GM21447 (cell line): ENCODE data around the gene CACNA1H.

Source experiments
- ATAC-seq: cut with Tn5 transposase; IDR thresholded peaks from one replicate; pipeline ENCODE4 v1.9.1; 2021; ENCODE audit not compliant: unreplicated experiment

The CACNA1H gene

GRCh38 chr16:1210461-1210860 lies 57.6 kb downstream of the CACNA1H start:
- no peak for ATAC-seq

GRCh38 chr16:1211451-1212268 lies 58.8 kb downstream of the CACNA1H start:
- ATAC-seq = no peak

GRCh38 chr16:1212616-1213194 lies 59.8 kb downstream of the CACNA1H start:
- ATAC-seq = no peak

DNA sequence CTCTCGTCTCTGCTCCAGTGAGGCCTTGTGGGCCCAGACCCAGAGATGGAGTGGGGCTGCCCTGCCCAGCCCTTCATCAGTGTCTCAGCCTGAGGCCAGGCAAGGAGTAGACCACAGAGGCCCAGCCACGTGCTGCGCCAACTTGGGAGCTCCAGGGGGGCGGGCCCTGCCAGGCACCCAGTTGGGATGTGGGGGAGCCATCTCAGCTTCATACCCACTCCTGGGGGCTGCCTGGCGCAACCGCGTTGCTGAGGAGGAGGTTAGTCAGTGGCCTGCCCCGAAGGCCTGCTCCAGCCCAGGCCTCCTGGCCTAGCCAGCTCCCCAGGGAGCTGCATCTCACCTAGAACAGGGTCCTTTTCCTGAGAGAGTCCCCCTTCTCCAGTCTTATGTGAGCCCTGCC lies 60.3 kb downstream of the CACNA1H start:
- ATAC-seq = no peak

GRCh38 chr16:1213796-1214372 lies 61.0 kb downstream of the CACNA1H start:
- ATAC-seq = no peak

- no peak for ATAC-seq
These were observed 61.8 kb downstream of the CACNA1H start for GRCh38 chr16:1214719-1215118.

- ATAC-seq = no peak
These were observed 62.8 kb downstream of the CACNA1H start for GRCh38 chr16:1215574-1216295.

- ATAC-seq = no peak
These were observed 63.4 kb downstream of the CACNA1H start for GRCh38 chr16:1216296-1216619.

DNA sequence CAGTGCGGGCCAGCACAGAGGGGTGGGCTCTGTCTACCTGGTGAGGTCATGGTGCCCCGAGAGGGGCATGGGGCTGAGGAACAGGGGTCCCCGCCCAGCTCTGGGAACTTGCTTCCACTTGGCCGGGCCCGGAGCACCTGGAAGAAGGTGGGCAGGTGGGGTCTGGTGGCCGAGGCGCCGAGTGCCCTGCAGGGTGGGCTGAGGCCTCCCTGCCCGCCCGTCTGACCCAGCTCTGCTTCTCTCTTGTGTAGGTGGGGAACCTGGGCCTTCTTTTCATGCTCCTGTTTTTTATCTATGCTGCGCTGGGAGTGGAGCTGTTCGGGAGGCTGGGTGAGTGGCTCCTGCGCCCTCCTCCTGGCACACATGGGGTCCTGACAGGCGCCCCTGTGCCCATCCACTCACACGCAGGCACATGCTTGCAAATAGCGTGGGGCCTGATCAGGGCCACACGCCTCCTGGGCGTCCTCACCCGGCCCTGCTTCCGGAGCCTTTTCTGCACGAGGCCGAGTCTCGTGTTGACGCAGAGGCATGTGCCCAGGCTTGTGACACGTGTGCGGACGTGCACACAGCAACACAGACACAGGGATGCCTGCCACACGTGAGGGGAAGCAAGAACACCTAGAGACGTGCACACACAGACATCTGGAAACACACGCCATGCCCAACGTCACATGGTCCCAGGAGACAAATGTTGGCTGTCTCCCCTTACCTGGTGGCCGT lies 63.9 kb downstream of the CACNA1H start:
- ATAC-seq = no peak

GRCh38 chr16:1217526-1217925 lies 64.6 kb downstream of the CACNA1H start:
- no peak for ATAC-seq

GRCh38 chr16:1218061-1218929 lies 65.4 kb downstream of the CACNA1H start:
- ATAC-seq = no peak

- ATAC-seq = no peak
These were observed 66.2 kb downstream of the CACNA1H start for GRCh38 chr16:1218930-1219611.

DNA sequence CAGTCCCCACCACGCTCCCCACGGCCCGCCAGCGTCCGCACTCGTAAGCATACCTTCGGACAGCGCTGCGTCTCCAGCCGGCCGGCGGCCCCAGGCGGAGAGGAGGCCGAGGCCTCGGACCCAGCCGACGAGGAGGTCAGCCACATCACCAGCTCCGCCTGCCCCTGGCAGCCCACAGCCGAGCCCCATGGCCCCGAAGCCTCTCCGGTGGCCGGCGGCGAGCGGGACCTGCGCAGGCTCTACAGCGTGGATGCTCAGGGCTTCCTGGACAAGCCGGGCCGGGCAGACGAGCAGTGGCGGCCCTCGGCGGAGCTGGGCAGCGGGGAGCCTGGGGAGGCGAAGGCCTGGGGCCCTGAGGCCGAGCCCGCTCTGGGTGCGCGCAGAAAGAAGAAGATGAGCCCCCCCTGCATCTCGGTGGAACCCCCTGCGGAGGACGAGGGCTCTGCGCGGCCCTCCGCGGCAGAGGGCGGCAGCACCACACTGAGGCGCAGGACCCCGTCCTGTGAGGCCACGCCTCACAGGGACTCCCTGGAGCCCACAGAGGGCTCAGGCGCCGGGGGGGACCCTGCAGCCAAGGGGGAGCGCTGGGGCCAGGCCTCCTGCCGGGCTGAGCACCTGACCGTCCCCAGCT lies 67.3 kb downstream of the CACNA1H start:
- no peak for ATAC-seq

GRCh38 chr16:1220841-1221627 lies 68.1 kb downstream of the CACNA1H start:
- ATAC-seq = no peak

- ATAC-seq = no peak
These were observed 69.0 kb downstream of the CACNA1H start for GRCh38 chr16:1221628-1222552.

DNA sequence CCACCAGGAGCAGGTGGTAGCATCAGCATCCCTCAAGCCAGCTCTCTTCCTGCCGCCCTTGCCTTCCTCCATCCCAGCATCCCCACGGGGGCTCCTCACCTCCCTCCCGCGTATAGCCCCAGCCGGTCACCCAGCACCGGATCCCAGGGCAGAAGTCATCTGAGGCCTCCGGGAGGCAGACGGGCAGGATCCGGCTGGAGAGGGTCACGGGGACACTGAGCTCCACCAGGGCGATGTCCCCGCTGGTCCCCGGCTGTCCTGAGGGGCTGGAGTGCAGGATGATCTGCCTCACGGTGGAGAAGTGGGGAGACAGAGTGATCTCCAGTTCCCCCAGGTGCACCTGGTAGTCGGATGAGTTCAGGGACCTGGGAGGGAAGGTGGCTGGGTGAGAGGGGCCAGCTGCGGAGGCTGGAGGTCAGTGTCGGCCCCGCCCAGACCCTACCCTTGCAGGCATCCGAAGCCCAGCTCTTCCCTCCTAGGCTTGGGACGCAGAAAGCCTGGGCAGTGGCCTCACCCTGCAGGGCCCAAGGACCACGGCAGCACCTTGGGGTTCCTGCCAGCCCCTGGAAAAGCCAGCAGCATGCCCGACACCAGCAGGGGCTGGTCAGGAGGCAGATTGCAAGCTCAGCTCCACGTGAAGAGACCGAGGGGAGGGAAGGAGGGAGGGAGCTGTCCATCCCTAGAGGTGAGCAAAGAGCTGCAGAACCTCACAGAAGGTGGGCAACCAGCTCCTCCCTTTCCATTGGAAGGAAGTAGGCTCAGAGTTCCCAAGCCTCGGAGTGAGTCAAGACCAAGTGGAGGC lies 69.8 kb downstream of the CACNA1H start:
- no peak for ATAC-seq
